SK-N-SH (cell line): ENCODE results near the gene GALT. TPM values are rescaled to one million over a fixed set of nuclear protein-coding genes. Genes with fewer than 3 reads are reported as not detected.

Experiments used
- CTCF ChIA-PET: fragments of 300-600, 350-600 bp; formaldehyde crosslinking; extraction: SDS; loops from one replicate; lab custom pipeline; 2021; lab: Yijun Ruan, JAX
- POLR2A ChIA-PET: fragments of 350-600 bp; sonication (Branson Sonifier 250); formaldehyde crosslinking; extraction: SDS; loops from one replicate; lab custom pipeline; 2020; ENCODE audit warnings: antibody characterized with exemption, inconsistent platforms; lab: Yijun Ruan, JAX
- DNase-seq: peaks from one replicate; pipeline ENCODE4 v3.0.0; 2012
- H2AFZ ChIP-seq: fragments of 200-600 bp; sonication (generic); 2 replicates; pipeline ENCODE4 v1.8.1; 2016; ENCODE audit warnings: antibody characterized with exemption, mild to moderate bottlenecking, low read depth
- H3F3A ChIP-seq: fragments of 200-600 bp; sonication (generic); replicated peaks from 2 replicates; pipeline ENCODE3; 2016; ENCODE audit warnings: antibody characterized with exemption, mild to moderate bottlenecking; ENCODE audit not compliant: insufficient read depth
- H3K27ac ChIP-seq, 2 experiments: fragments of 200-500 bp in 1 of 2; fragments of 200-600 bp in 1 of 2; sonication (Bioruptor generic) in 1 of 2; sonication (generic), shearing (Covaris generic) in 1 of 2; 2 replicates each; pipeline versions ENCODE4 v1.5.1 to v1.6.1; 2014 to 2016; ENCODE audit warnings: low read depth in 2 of 2, inconsistent platforms in 1 of 2, low read length in 1 of 2, mild to moderate bottlenecking in 1 of 2, mixed read lengths in 1 of 2
- H3K27me3 ChIP-seq: fragments of 200-600 bp; sonication (generic), shearing (Covaris generic); 2 replicates; pipeline ENCODE4 v1.6.1; 2016; ENCODE audit warnings: mixed run types; ENCODE audit not compliant: insufficient read depth
- H3K36me3 ChIP-seq, 2 experiments: fragments of 200-500 bp in 1 of 2; fragments of 200-600 bp in 1 of 2; sonication (Bioruptor generic) in 1 of 2; sonication (generic) in 1 of 2; replicated peaks in 1 of 2; 2 replicates each; pipeline versions ENCODE3 to v1.5.1; 2014 to 2016; ENCODE audit warnings: low read length in 1 of 2, mild to moderate bottlenecking in 1 of 2; ENCODE audit not compliant: insufficient read depth in 2 of 2, control insufficient read depth in 1 of 2
- H3K4me1 ChIP-seq, 2 experiments: fragments of 200-500 bp in 1 of 2; fragments of 200-600 bp in 1 of 2; sonication (Bioruptor generic) in 1 of 2; sonication (generic), shearing (Covaris generic) in 1 of 2; 2 replicates each; pipeline versions ENCODE4 v1.5.1 to v1.6.1; 2014 to 2016; ENCODE audit warnings: low read depth in 1 of 2, low read length in 1 of 2, mixed run types in 1 of 2; ENCODE audit not compliant: insufficient read depth in 2 of 2, control insufficient read depth in 1 of 2
- H3K4me2 ChIP-seq: fragments of 200-600 bp; sonication (generic), shearing (Covaris generic); 2 replicates; pipeline ENCODE4 v1.6.1; 2017; ENCODE audit warnings: mixed run types
- H3K4me3 ChIP-seq, 2 experiments: fragments of 200-500 bp in 1 of 2; fragments of 200-600 bp in 1 of 2; sonication (Bioruptor generic) in 1 of 2; sonication (generic), shearing (Covaris generic) in 1 of 2; 2 replicates each; pipeline versions ENCODE4 v1.5.1 to v1.8.1; 2014 to 2016; ENCODE audit warnings: low read depth in 2 of 2, inconsistent platforms in 1 of 2, low read length in 1 of 2, mild to moderate bottlenecking in 1 of 2, mixed read lengths in 1 of 2, moderate library complexity in 1 of 2
- H3K79me2 ChIP-seq: fragments of 200-600 bp; sonication (generic); 2 replicates; pipeline ENCODE4 v1.8.1; 2017; ENCODE audit warnings: mild to moderate bottlenecking; ENCODE audit not compliant: insufficient read depth
- H3K9ac ChIP-seq: fragments of 200-600 bp; sonication (generic); 2 replicates; pipeline ENCODE4 v1.6.1; 2017; ENCODE audit warnings: mixed run types
- H3K9me2 ChIP-seq: fragments of 200-600 bp; sonication (generic); 2 replicates; pipeline ENCODE4 v1.6.1; 2017; ENCODE audit warnings: mixed run types
- H3K9me3 ChIP-seq: fragments of 200-600 bp; sonication (generic); 2 replicates; pipeline ENCODE4 v1.6.1; 2017; ENCODE audit warnings: mixed run types, mild to moderate bottlenecking, moderate library complexity
- H4K20me1 ChIP-seq: fragments of 200-600 bp; sonication (generic); 2 replicates; pipeline ENCODE4 v1.6.1; 2017; ENCODE audit warnings: mild to moderate bottlenecking, mixed run types; ENCODE audit not compliant: insufficient read depth
- CHD2 ChIP-seq: fragments of 150-350 bp; IDR thresholded peaks from 2 replicates; pipeline ENCODE4 v1.6.1; 2018; ENCODE audit warnings: low read length; ENCODE audit not compliant: partially characterized antibody
- ELF1 ChIP-seq: IDR thresholded peaks from 2 replicates; pipeline ENCODE4 v1.4.0; 2012
- EP300 ChIP-seq, 2 experiments: IDR thresholded peaks; 2 replicates each; pipeline versions ENCODE4 v1.4.0 to v1.6.1; 2012; ENCODE audit warnings: borderline replicate concordance in 1 of 2, low read depth in 1 of 2, low read length in 1 of 2
- EZH2phosphoT487 ChIP-seq: fragments of 200-600 bp; sonication (generic); IDR thresholded peaks from 2 replicates; pipeline ENCODE4 v1.6.1; 2017; ENCODE audit warnings: low read depth, mixed run types, mild to moderate bottlenecking, antibody characterized with exemption, moderate library complexity, borderline replicate concordance
- FOXJ3 ChIP-seq: sonication (generic); formaldehyde crosslinking; IDR thresholded peaks from 2 replicates; pipeline ENCODE4 v1.5.1; 2020; ENCODE audit warnings: mild to moderate bottlenecking, missing genetic modification reagents
- GATA2 ChIP-seq: sonication (generic); formaldehyde crosslinking; IDR thresholded peaks from 2 replicates; pipeline ENCODE4 v1.5.0; 2020; ENCODE audit warnings: mild to moderate bottlenecking, missing genetic modification reagents
- IRF3 ChIP-seq: fragments of 150-350 bp; IDR thresholded peaks from 2 replicates; pipeline ENCODE4 v1.6.1; 2016; ENCODE audit warnings: mild to moderate bottlenecking, low read depth, low read length
- MEF2A ChIP-seq: IDR thresholded peaks from 2 replicates; pipeline ENCODE4 v1.4.0; 2012; ENCODE audit warnings: low read depth, borderline replicate concordance
- POLR2AphosphoS5 ChIP-seq: IDR thresholded peaks from 2 replicates; pipeline ENCODE4 v1.6.1; 2012; ENCODE audit warnings: low read depth, low read length
- RAD21 ChIP-seq: IDR thresholded peaks from 2 replicates; pipeline ENCODE4 v1.6.1; 2012; ENCODE audit warnings: mild to moderate bottlenecking, low read length
- RCOR1 ChIP-seq: fragments of 150-350 bp; IDR thresholded peaks from 2 replicates; pipeline ENCODE4 v1.6.1; 2017; ENCODE audit warnings: antibody characterized with exemption, low read length
- RFX5 ChIP-seq: IDR thresholded peaks from 2 replicates; pipeline ENCODE4 v1.6.1; 2012; ENCODE audit warnings: mild to moderate bottlenecking, improper control_type of control experiment, low read length
- SIN3A ChIP-seq: IDR thresholded peaks from 2 replicates; pipeline ENCODE4 v1.6.1; 2012; ENCODE audit warnings: low read depth, mild to moderate bottlenecking, low read length, moderate library complexity, borderline replicate concordance
- SMC3 ChIP-seq: IDR thresholded peaks from 2 replicates; pipeline ENCODE4 v1.6.1; 2012; ENCODE audit warnings: low read depth, low read length, improper control_type of control experiment
- TAF1 ChIP-seq: IDR thresholded peaks from 2 replicates; pipeline ENCODE4 v1.6.1; 2012; ENCODE audit warnings: low read depth, mild to moderate bottlenecking, low read length, moderate library complexity, borderline replicate concordance
- TCF12 ChIP-seq: IDR thresholded peaks from 2 replicates; pipeline ENCODE4 v1.4.0; 2012
- USF2 ChIP-seq: fragments of 150-350 bp; IDR thresholded peaks from 2 replicates; pipeline ENCODE4 v1.6.1; 2017; ENCODE audit warnings: antibody characterized with exemption, low read length, low read depth, borderline replicate concordance
- YY1 ChIP-seq: IDR thresholded peaks from 2 replicates; pipeline ENCODE4 v1.4.0; 2012; ENCODE audit warnings: low read depth, mild to moderate bottlenecking
- ZBTB33 ChIP-seq: IDR thresholded peaks from 2 replicates; pipeline ENCODE4 v1.4.0; 2012; ENCODE audit warnings: low read depth, borderline replicate concordance
- WGBS: methylation state at CpG from one replicate; pipeline ENCODE4 v1.1.6; 2017; ENCODE audit warnings: low lambda C conversion rate; 5-methylcytosine and 5-hydroxymethylcytosine counted together
- polyA plus RNA-seq, 3 experiments: library from polyadenylated mRNA; depleted of rRNA; stranded (reverse); fragments of >200 nt; gene quantifications; 2 replicates each; pipeline ENCODE4 v1.2.3, GENCODE V29; 2012
- TF ChIP-seq, protein P1 (sequence below): IDR thresholded peaks from 2 replicates; pipeline ENCODE4 v1.6.1; 2012; ENCODE audit warnings: mild to moderate bottlenecking, low read depth, low read length, moderate library complexity

The GALT gene
- polyA plus RNA-seq, 1 of the 3 experiments (the other 2 are of a cell fraction) = 45.9 TPM

GRCh38 chr9:34611251-34611810 lies 35.1 kb upstream of the GALT start:
- Histone ChIP-seq H3K9ac (peak overlapping the region; percentile 84), H3K9me2 (no peaks in the 10 kb centered on the region), H3K4me1 (peaks cover 0 to 36% of the 10 kb centered on the region in 2 experiments; a peak in 1 of 4 replicates), H3K27ac (peak overlapping the region; percentile 43 to 73; a peak in 2 of 4 replicates), H3K9me3 (no peaks in the 10 kb centered on the region), H2AFZ (peak overlapping the region; percentile 91), H3K27me3 (no peaks in the 10 kb centered on the region), H3F3A (no peaks in the 10 kb centered on the region), H3K4me2 (peak overlapping the region; percentile 87), H4K20me1 (no peaks in the 10 kb centered on the region), H3K36me3 (peaks cover 6 to 13% of the 10 kb centered on the region in 2 experiments), H3K79me2 (peaks cover 10% of the 10 kb centered on the region; the same call in 1 of the 2 replicates), H3K4me3 (peak overlapping the region; percentile 66 to 84)
- no peak for TF ChIP-seq EZH2phosphoT487
- TF ChIP-seq, protein P1, sequence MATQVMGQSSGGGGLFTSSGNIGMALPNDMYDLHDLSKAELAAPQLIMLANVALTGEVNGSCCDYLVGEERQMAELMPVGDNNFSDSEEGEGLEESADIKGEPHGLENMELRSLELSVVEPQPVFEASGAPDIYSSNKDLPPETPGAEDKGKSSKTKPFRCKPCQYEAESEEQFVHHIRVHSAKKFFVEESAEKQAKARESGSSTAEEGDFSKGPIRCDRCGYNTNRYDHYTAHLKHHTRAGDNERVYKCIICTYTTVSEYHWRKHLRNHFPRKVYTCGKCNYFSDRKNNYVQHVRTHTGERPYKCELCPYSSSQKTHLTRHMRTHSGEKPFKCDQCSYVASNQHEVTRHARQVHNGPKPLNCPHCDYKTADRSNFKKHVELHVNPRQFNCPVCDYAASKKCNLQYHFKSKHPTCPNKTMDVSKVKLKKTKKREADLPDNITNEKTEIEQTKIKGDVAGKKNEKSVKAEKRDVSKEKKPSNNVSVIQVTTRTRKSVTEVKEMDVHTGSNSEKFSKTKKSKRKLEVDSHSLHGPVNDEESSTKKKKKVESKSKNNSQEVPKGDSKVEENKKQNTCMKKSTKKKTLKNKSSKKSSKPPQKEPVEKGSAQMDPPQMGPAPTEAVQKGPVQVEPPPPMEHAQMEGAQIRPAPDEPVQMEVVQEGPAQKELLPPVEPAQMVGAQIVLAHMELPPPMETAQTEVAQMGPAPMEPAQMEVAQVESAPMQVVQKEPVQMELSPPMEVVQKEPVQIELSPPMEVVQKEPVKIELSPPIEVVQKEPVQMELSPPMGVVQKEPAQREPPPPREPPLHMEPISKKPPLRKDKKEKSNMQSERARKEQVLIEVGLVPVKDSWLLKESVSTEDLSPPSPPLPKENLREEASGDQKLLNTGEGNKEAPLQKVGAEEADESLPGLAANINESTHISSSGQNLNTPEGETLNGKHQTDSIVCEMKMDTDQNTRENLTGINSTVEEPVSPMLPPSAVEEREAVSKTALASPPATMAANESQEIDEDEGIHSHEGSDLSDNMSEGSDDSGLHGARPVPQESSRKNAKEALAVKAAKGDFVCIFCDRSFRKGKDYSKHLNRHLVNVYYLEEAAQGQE = no peak
- no peak for TF ChIP-seq YY1
- TF ChIP-seq ELF1 = no peak
- no peak for TF ChIP-seq GATA2 (CRISPR knock-in tag)
- no peak for TF ChIP-seq IRF3
- no peak for TF ChIP-seq RFX5
- TF ChIP-seq MEF2A = no peak
- no peak for TF ChIP-seq SIN3A
- TF ChIP-seq EP300 (IDR thresholded peaks at IDR 0.05; ENCODE audit: borderline replicate concordance in 1 of 2, low read depth in 1 of 2, low read length in 1 of 2) = no peak
- no peak for TF ChIP-seq RAD21
- no peak for TF ChIP-seq CHD2
- TF ChIP-seq SMC3 = no peak
- no peak for TF ChIP-seq RCOR1
- no peak for TF ChIP-seq FOXJ3 (CRISPR knock-in tag)
- TF ChIP-seq USF2 = no peak
- TF ChIP-seq TAF1 = no peak
- TF ChIP-seq TCF12 = no peak
- no peak for TF ChIP-seq POLR2AphosphoS5
- TF ChIP-seq ZBTB33 = no peak
- ChIA-PET POLR2A (interaction anchor here (0.6 to 1.6 kb wide), 3 partner anchors 9 to 27 kb away, joined by 3 read pairs; partner anchors contain the start of genes DCTN3 and SIGMAR1), CTCF (interaction anchor here (0.7 to 8.8 kb wide), 14 partner anchors 8 to 110 kb away, joined by 3 to 256 read pairs (median 6); partner anchors contain the start of genes ARID3C and SIGMAR1)
- DNase-seq = no peak
- WGBS = 69% methylated on average over 7 of the region's 10 CpGs
